Measurements from ENCODE around the gene ACAD11. TPM values are rescaled to one million over a fixed set of nuclear protein-coding genes. Genes with fewer than 3 reads are reported as not detected.
A peak's percentile ranks its signal among the peaks of the same experiment; 100 is the strongest.

The ACAD11 gene
- total and polyA plus RNA-seq, 7 experiments from 2014 or later = 6.0 to 33.7 (median 25.6) TPM

- POLR2A ChIA-PET = no interaction called here
- Histone ChIP-seq H3K36me3 (ENCODE audit: control insufficient read depth in 2 of 3, insufficient read depth in 3 of 3, low read length in 3 of 3) (peaks cover 0 to 26% (median 9%) of the 10 kb centered on the region in 3 experiments), H3K4me3 (ENCODE audit: low read length) (no peak overlapping the region), H3K4me1 (ENCODE audit: control insufficient read depth in 2 of 2, insufficient read depth in 2 of 2, low read length in 2 of 2) (no peaks in the 10 kb centered on the region), H3K27ac (ENCODE audit: low read depth, low read length) (no peak overlapping the region), H3K27me3 (ENCODE audit: control insufficient read depth in 2 of 2, insufficient read depth in 2 of 2, low read length in 2 of 2) (no peaks in the 10 kb centered on the region), H3K9me3 (ENCODE audit: control insufficient read depth in 2 of 3, low read length in 3 of 3) (no peaks in the 10 kb centered on the region)
- DNase-seq = no peak
- peak overlapping the region in 3 of 9 donors; percentile 19 to 75 (median 36) for H3K27ac Mint-ChIP-seq
- no peaks in the 10 kb centered on the region for H3K27me3 Mint-ChIP-seq
- H3K36me3 Mint-ChIP-seq = peaks cover 4 to 22% (median 9%) of the 10 kb centered on the region in 5 donors
- intact Hi-C loops (cut with micrococcal nuclease) = no loop called here
- CTCF ChIA-PET = no interaction called here
- no peaks in the 10 kb centered on the region for H3K9me3 Mint-ChIP-seq
- H3K4me3 Mint-ChIP-seq = no peak overlapping the region
- no peak for ATAC-seq
- peaks cover 0 to 6% (median 0%) of the 10 kb centered on the region in 7 donors for H3K4me1 Mint-ChIP-seq
Observed at GRCh38 chr3:132681421-132681820, 21.8 kb upstream of the ACAD11 start.

GRCh38 chr3:132679911-132680310 is 20.3 kb upstream of the ACAD11 start:
- H3K36me3 Mint-ChIP-seq = peaks cover 4 to 25% (median 12%) of the 10 kb centered on the region in 5 donors
- H3K9me3 ChIP-seq (ENCODE audit: control insufficient read depth in 2 of 3, low read length in 3 of 3) = no peaks in the 10 kb centered on the region
- H3K27me3 Mint-ChIP-seq = no peaks in the 10 kb centered on the region
- no peak overlapping the region for H3K27ac ChIP-seq (ENCODE audit: low read depth, low read length)
- H3K27me3 ChIP-seq (ENCODE audit: control insufficient read depth in 2 of 2, insufficient read depth in 2 of 2, low read length in 2 of 2) = no peaks in the 10 kb centered on the region
- no peak overlapping the region for H3K4me3 ChIP-seq (ENCODE audit: low read length)
- ATAC-seq = no peak
- peaks cover 0 to 25% (median 9%) of the 10 kb centered on the region in 3 experiments for H3K36me3 ChIP-seq (ENCODE audit: control insufficient read depth in 2 of 3, insufficient read depth in 3 of 3, low read length in 3 of 3)
- no peak for DNase-seq
- no peaks in the 10 kb centered on the region for H3K4me1 ChIP-seq (ENCODE audit: control insufficient read depth in 2 of 2, insufficient read depth in 2 of 2, low read length in 2 of 2)
- peaks cover 0 to 6% (median 0%) of the 10 kb centered on the region in 7 donors for H3K4me1 Mint-ChIP-seq
- H3K27ac Mint-ChIP-seq = peak overlapping the region in 2 of 9 donors; percentile 1 to 6
- ChIA-PET CTCF (interaction anchor here (0.5 to 0.6 kb wide), 2 partner anchors 18 to 153 kb away, joined by 4 to 6 read pairs; no protein-coding TSS in a partner anchor), POLR2A (interaction anchor here (0.7 kb wide), 1 partner anchor 19 kb away, joined by 3 read pairs; no protein-coding TSS in a partner anchor)
- no peak overlapping the region for H3K4me3 Mint-ChIP-seq
- no peaks in the 10 kb centered on the region for H3K9me3 Mint-ChIP-seq
- intact Hi-C loops (cut with micrococcal nuclease) = no loop called here

- DNase-seq (no peak), ATAC-seq (no peak)
- H3K27ac ChIP-seq (ENCODE audit: low read depth, low read length) = no peak overlapping the region
- peaks cover 0 to 4% (median 0%) of the 10 kb centered on the region in 7 donors for H3K4me1 Mint-ChIP-seq
- no peaks in the 10 kb centered on the region for H3K4me1 ChIP-seq (ENCODE audit: control insufficient read depth in 2 of 2, insufficient read depth in 2 of 2, low read length in 2 of 2)
- no peaks in the 10 kb centered on the region for H3K9me3 ChIP-seq (ENCODE audit: control insufficient read depth in 2 of 3, low read length in 3 of 3)
- H3K27ac Mint-ChIP-seq = peak overlapping the region in 5 of 9 donors; percentile 3 to 80 (median 44)
- H3K4me3 Mint-ChIP-seq = no peak overlapping the region
- no peaks in the 10 kb centered on the region for H3K27me3 ChIP-seq (ENCODE audit: control insufficient read depth in 2 of 2, insufficient read depth in 2 of 2, low read length in 2 of 2)
- ChIA-PET POLR2A (no interaction called here), CTCF (no interaction called here)
- H3K27me3 Mint-ChIP-seq = no peaks in the 10 kb centered on the region
- peaks cover 0 to 29% (median 0%) of the 10 kb centered on the region in 3 experiments for H3K36me3 ChIP-seq (ENCODE audit: control insufficient read depth in 2 of 3, insufficient read depth in 3 of 3, low read length in 3 of 3)
- H3K9me3 Mint-ChIP-seq = no peaks in the 10 kb centered on the region
- no peak overlapping the region for H3K4me3 ChIP-seq (ENCODE audit: low read length)
- intact Hi-C loops (cut with micrococcal nuclease) = no loop called here
- H3K36me3 Mint-ChIP-seq = peaks cover 0 to 20% (median 8%) of the 10 kb centered on the region in 5 donors
Observed at GRCh38 chr3:132675408-132675807, 15.8 kb upstream of the ACAD11 start.

GRCh38 chr3:132669256-132669777 is 9.7 kb upstream of the ACAD11 start:
- ChIA-PET POLR2A (interaction anchor here (2.3 kb wide), 1 partner anchor 9 kb away, joined by 9 read pairs; the partner anchor contains the start of genes ACAD11 and UBA5), CTCF (no interaction called here)
- Histone ChIP-seq H3K4me1 (ENCODE audit: control insufficient read depth in 2 of 2, insufficient read depth in 2 of 2, low read length in 2 of 2) (no peaks in the 10 kb centered on the region), H3K27me3 (ENCODE audit: control insufficient read depth in 2 of 2, insufficient read depth in 2 of 2, low read length in 2 of 2) (no peaks in the 10 kb centered on the region), H3K36me3 (ENCODE audit: control insufficient read depth in 2 of 3, insufficient read depth in 3 of 3, low read length in 3 of 3) (peaks cover 0 to 24% (median 0%) of the 10 kb centered on the region in 3 experiments), H3K9me3 (ENCODE audit: control insufficient read depth in 2 of 3, low read length in 3 of 3) (no peaks in the 10 kb centered on the region), H3K4me3 (ENCODE audit: low read length) (no peak overlapping the region), H3K27ac (ENCODE audit: low read depth, low read length) (no peak overlapping the region)
- Mint-ChIP-seq H3K36me3 (peaks cover 3 to 17% (median 4%) of the 10 kb centered on the region in 5 donors), H3K4me3 (no peak overlapping the region), H3K27ac (no peak overlapping the region), H3K27me3 (no peaks in the 10 kb centered on the region), H3K4me1 (peaks cover 13 to 38% (median 28%) of the 10 kb centered on the region in 7 donors), H3K9me3 (no peaks in the 10 kb centered on the region)
- intact Hi-C loops (cut with micrococcal nuclease) = loop anchor here in 1 of 2 donors (10.0 kb wide), 1 partner anchor 1285 kb away; the partner anchor contains the start of gene NUDT16
- ATAC-seq (no peak), DNase-seq (no peak)

DNA sequence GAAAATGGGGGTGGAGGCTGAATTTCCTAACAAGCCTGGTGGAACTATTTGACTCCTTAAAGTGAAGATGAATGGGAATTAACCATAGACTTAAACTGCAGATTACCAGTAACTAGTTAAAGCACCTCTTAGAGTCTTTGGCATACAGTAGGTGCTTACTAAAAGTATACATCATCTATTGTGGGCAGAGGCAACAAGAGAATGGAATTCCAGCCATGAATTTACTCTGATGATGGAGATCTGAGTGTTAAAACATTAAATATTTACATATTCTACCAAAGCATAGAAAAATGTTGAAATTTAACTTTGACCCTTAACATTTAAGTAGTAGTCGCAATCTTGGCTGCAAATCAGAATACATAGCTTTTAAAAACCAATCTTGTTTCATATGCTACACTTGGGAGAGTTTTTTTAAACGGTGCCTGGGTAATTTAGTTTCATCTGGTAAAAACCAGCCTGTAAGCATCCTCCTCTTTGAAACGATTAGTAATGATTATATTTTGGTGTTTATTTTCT is 5.7 kb upstream of the ACAD11 start:
- H3K9me3 Mint-ChIP-seq = no peaks in the 10 kb centered on the region
- H3K27me3 Mint-ChIP-seq = no peaks in the 10 kb centered on the region
- POLR2A ChIA-PET = no interaction called here
- ATAC-seq = no peak
- no peak overlapping the region for H3K4me3 Mint-ChIP-seq
- CTCF ChIA-PET = no interaction called here
- peak overlapping the region in 1 of 9 donors; percentile 21 for H3K27ac Mint-ChIP-seq
- peaks cover 0 to 15% (median 0%) of the 10 kb centered on the region in 3 experiments for H3K36me3 ChIP-seq (ENCODE audit: control insufficient read depth in 2 of 3, insufficient read depth in 3 of 3, low read length in 3 of 3)
- H3K27ac ChIP-seq (ENCODE audit: low read depth, low read length) = no peak overlapping the region
- H3K4me1 ChIP-seq (ENCODE audit: control insufficient read depth in 2 of 2, insufficient read depth in 2 of 2, low read length in 2 of 2) = peaks cover 7 to 9% of the 10 kb centered on the region in 2 donors
- H3K4me1 Mint-ChIP-seq = peaks cover 35 to 72% (median 59%) of the 10 kb centered on the region in 7 donors
- intact Hi-C loops (cut with micrococcal nuclease) = loop anchor here in 1 of 2 donors (10.0 kb wide), 1 partner anchor 1280 kb away; the partner anchor contains the start of gene NUDT16
- H3K36me3 Mint-ChIP-seq = peaks cover 0 to 12% (median 5%) of the 10 kb centered on the region in 5 donors
- H3K9me3 ChIP-seq (ENCODE audit: control insufficient read depth in 2 of 3, low read length in 3 of 3) = no peaks in the 10 kb centered on the region
- no peaks in the 10 kb centered on the region for H3K27me3 ChIP-seq (ENCODE audit: control insufficient read depth in 2 of 2, insufficient read depth in 2 of 2, low read length in 2 of 2)
- DNase-seq = no peak
- H3K4me3 ChIP-seq (ENCODE audit: low read length) = no peak overlapping the region

DNA sequence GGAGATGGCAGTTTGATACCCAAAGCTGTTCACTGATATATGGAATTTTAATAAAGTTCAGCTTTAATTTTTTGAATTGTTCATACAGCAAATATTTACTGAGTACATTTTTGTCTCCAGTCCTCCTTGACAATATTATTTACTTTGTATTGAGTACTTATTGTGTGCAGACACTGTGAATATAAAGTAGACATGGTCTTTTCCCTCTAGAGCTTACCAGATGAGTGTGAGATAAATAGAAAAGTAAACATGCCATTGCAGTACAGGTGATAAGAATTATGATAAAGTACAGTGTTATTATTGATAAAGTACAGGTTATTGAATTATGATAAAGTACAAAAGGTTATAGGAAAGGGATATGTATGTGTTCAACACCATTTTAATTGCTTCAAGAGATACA is 2.6 kb upstream of the ACAD11 start:
- no peak overlapping the region for H3K4me3 ChIP-seq (ENCODE audit: low read length)
- no peaks in the 10 kb centered on the region for H3K27me3 ChIP-seq (ENCODE audit: control insufficient read depth in 2 of 2, insufficient read depth in 2 of 2, low read length in 2 of 2)
- intact Hi-C loops (cut with micrococcal nuclease) = loop anchor here (5.0 to 10.0 kb wide), 4 partner anchors 910 to 1770 kb away; partner anchors contain the start of genes ATP2C1 (in 1 of the 2), CDV3 (in 1 of the 2), MRPL3 (in 1 of the 2) and NUDT16 (in 1 of the 2)
- H3K4me1 ChIP-seq (ENCODE audit: control insufficient read depth in 2 of 2, insufficient read depth in 2 of 2, low read length in 2 of 2) = peaks cover 9 to 19% of the 10 kb centered on the region in 2 donors
- H3K36me3 ChIP-seq (ENCODE audit: control insufficient read depth in 2 of 3, insufficient read depth in 3 of 3, low read length in 3 of 3) = peaks cover 0 to 18% (median 0%) of the 10 kb centered on the region in 3 experiments
- Mint-ChIP-seq H3K27me3 (no peaks in the 10 kb centered on the region), H3K36me3 (peaks cover 0 to 8% (median 4%) of the 10 kb centered on the region in 5 donors), H3K9me3 (no peaks in the 10 kb centered on the region), H3K4me1 (peaks cover 39 to 81% (median 66%) of the 10 kb centered on the region in 7 donors), H3K4me3 (peak overlapping the region in 8 of 10 donors; percentile 23 to 97 (median 59)), H3K27ac (peak overlapping the region in 2 of 9 donors; percentile 15 to 34)
- no peak for DNase-seq
- ATAC-seq = no peak
- CTCF ChIA-PET = interaction anchor here (2.2 kb wide), 1 partner anchor 19 kb away, joined by 6 read pairs; no protein-coding TSS in a partner anchor
- no peaks in the 10 kb centered on the region for H3K9me3 ChIP-seq (ENCODE audit: control insufficient read depth in 2 of 3, low read length in 3 of 3)
- POLR2A ChIA-PET = interaction anchor here (0.5 to 0.6 kb wide), 2 partner anchors 17 to 249 kb away, joined by 3 read pairs; no protein-coding TSS in a partner anchor
- H3K27ac ChIP-seq (ENCODE audit: low read depth, low read length) = no peak overlapping the region
